ENCODE results near the gene FZD1.

FZD1 gene

GRCh38 chr7:91264046-91264923, at the start of gene FZD1:
Gene FZD1, plus strand, starts transcription at chr7:91264433. Its CDS starts 448 bp downstream, at chr7:91264881.
- H3K27me3 ChIP-seq (ENCODE audit: insufficient read depth, low read length, poor library complexity), result peaks cover 47% of the 10 kb centered on the region
- no peaks in the 10 kb centered on the region for H3K79me2 ChIP-seq (ENCODE audit: insufficient read depth, low read length)
- H3K9me3 ChIP-seq (ENCODE audit: insufficient read depth, low read length, severe bottlenecking), result no peaks in the 10 kb centered on the region
- ATAC-seq (ENCODE audit: insufficient read depth, low read depth) (peak; percentile 91), DNase-seq (peak; percentile 96)
- H4K20me1 ChIP-seq (ENCODE audit: insufficient read depth, low read length), result peaks cover 13% of the 10 kb centered on the region
- H3K4me3 ChIP-seq (ENCODE audit: low read depth in 1 of 2, low read length in 2 of 2), result peak within 1 kb of the TSS; percentile 56 to 57
- peak within 1 kb of the TSS; percentile 38 for H3K27ac ChIP-seq (ENCODE audit: low read length)
- peak within 1 kb of the TSS; percentile 73 for H3K4me2 ChIP-seq (ENCODE audit: insufficient read depth, low read length)
- H3K9ac ChIP-seq (ENCODE audit: low read depth, low read length), result peak within 1 kb of the TSS; percentile 70
- H3K4me1 ChIP-seq (ENCODE audit: insufficient read depth, low read length), result peaks cover 42% of the 10 kb centered on the region
- no peak for TF ChIP-seq CTCF (IDR thresholded peaks at IDR 0.05; ENCODE audit: borderline replicate concordance, extremely low read depth, low read length, poor library complexity, severe bottlenecking)
- no peak for TF ChIP-seq EZH2 (IDR thresholded peaks at IDR 0.05; ENCODE audit: borderline replicate concordance, low read depth, low read length, severe bottlenecking)
- H3K36me3 ChIP-seq (ENCODE audit: insufficient read depth, low read length), result no peaks in the 10 kb centered on the region; the same call in 1 of the 2 replicates
- peak within 1 kb of the TSS; percentile 79 for H2AFZ ChIP-seq (ENCODE audit: low read depth, low read length)

DNA sequence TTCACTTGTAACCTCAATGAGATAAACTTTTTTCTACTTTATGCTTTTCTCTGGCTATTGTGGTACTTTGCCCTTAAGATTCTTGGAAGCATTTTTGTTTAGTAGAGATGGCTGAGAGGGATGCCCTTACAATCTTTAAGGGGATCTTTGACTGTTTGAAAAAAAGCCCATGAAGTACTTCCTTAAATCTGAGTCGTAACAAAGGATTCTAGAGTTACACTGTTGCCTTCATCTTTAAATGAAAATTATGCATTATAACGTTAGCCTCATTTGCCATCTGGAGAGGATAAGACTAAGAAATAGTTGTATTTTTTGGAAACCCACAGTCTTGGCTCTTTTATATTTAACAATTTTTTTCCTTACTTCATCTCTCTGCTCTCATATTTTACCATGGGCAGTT, 37.8 kb upstream of the FZD1 start:
- Histone ChIP-seq H3K4me1 (ENCODE audit: insufficient read depth, low read length) (no peaks in the 10 kb centered on the region), H3K4me3 (ENCODE audit: low read depth in 1 of 2, low read length in 2 of 2) (no peak overlapping the region), H3K4me2 (ENCODE audit: insufficient read depth, low read length) (no peak overlapping the region), H3K36me3 (ENCODE audit: insufficient read depth, low read length) (no peaks in the 10 kb centered on the region), H4K20me1 (ENCODE audit: insufficient read depth, low read length) (no peaks in the 10 kb centered on the region), H3K27ac (ENCODE audit: low read length) (no peak overlapping the region), H3K27me3 (ENCODE audit: insufficient read depth, low read length, poor library complexity) (no peaks in the 10 kb centered on the region), H3K9me3 (ENCODE audit: insufficient read depth, low read length, severe bottlenecking) (no peaks in the 10 kb centered on the region), H3K9ac (ENCODE audit: low read depth, low read length) (no peak overlapping the region), H3K79me2 (ENCODE audit: insufficient read depth, low read length) (no peaks in the 10 kb centered on the region), H2AFZ (ENCODE audit: low read depth, low read length) (no peak overlapping the region)
- ATAC-seq (ENCODE audit: insufficient read depth, low read depth) (no peak), DNase-seq (no peak)
- no peak for TF ChIP-seq EZH2 (IDR thresholded peaks at IDR 0.05; ENCODE audit: borderline replicate concordance, low read depth, low read length, severe bottlenecking)
- TF ChIP-seq CTCF (IDR thresholded peaks at IDR 0.05; ENCODE audit: borderline replicate concordance, extremely low read depth, low read length, poor library complexity, severe bottlenecking), result no peak

GRCh38 chr7:91228327-91228726, 35.9 kb upstream of the FZD1 start:
- Histone ChIP-seq H2AFZ (ENCODE audit: low read depth, low read length) (no peak overlapping the region), H3K4me3 (ENCODE audit: low read depth in 1 of 2, low read length in 2 of 2) (no peak overlapping the region), H3K4me1 (ENCODE audit: insufficient read depth, low read length) (no peaks in the 10 kb centered on the region), H3K36me3 (ENCODE audit: insufficient read depth, low read length) (no peaks in the 10 kb centered on the region), H3K4me2 (ENCODE audit: insufficient read depth, low read length) (no peak overlapping the region), H3K27ac (ENCODE audit: low read length) (no peak overlapping the region), H3K9me3 (ENCODE audit: insufficient read depth, low read length, severe bottlenecking) (no peaks in the 10 kb centered on the region), H4K20me1 (ENCODE audit: insufficient read depth, low read length) (no peaks in the 10 kb centered on the region), H3K79me2 (ENCODE audit: insufficient read depth, low read length) (no peaks in the 10 kb centered on the region), H3K27me3 (ENCODE audit: insufficient read depth, low read length, poor library complexity) (no peaks in the 10 kb centered on the region), H3K9ac (ENCODE audit: low read depth, low read length) (no peak overlapping the region)
- TF ChIP-seq CTCF (IDR thresholded peaks at IDR 0.05; ENCODE audit: borderline replicate concordance, extremely low read depth, low read length, poor library complexity, severe bottlenecking) (no peak), EZH2 (IDR thresholded peaks at IDR 0.05; ENCODE audit: borderline replicate concordance, low read depth, low read length, severe bottlenecking) (no peak)
- ATAC-seq (ENCODE audit: insufficient read depth, low read depth) (no peak), DNase-seq (no peak)
